Fibroblast of lung (primary cell): ENCODE data around the gene KIF6. TPM values are rescaled to one million over a fixed set of nuclear protein-coding genes. Genes with fewer than 3 reads are reported as not detected.

Experiments used
- DNase-seq, 2 donors: peaks; one replicate each; pipeline versions ENCODE4 v3.0.0 to v3.0.0-alpha.2; 2010; ENCODE audit warnings: low read depth in 2 of 2
- H2AFZ ChIP-seq: 2 replicates; pipeline ENCODE4 v1.5.1; 2012; ENCODE audit warnings: low read length, control low read depth, inconsistent platforms
- H3K27ac ChIP-seq: 2 replicates; pipeline ENCODE4 v1.5.1; 2011; ENCODE audit warnings: low read length, control low read depth; ENCODE audit not compliant: insufficient read depth
- H3K27me3 ChIP-seq: 2 replicates; pipeline ENCODE4 v1.5.1; 2011; ENCODE audit warnings: mild to moderate bottlenecking, low read length; ENCODE audit not compliant: control insufficient read depth, insufficient read depth
- H3K36me3 ChIP-seq: 2 replicates; pipeline ENCODE4 v1.5.1; 2011; ENCODE audit warnings: low read length; ENCODE audit not compliant: control insufficient read depth, insufficient read depth
- H3K4me1 ChIP-seq: 2 replicates; pipeline ENCODE4 v1.5.1; 2011; ENCODE audit warnings: low read length; ENCODE audit not compliant: control insufficient read depth, insufficient read depth; ENCODE audit errors: extremely low read depth
- H3K4me2 ChIP-seq: 2 replicates; pipeline ENCODE4 v1.5.1; 2011; ENCODE audit warnings: low read length, control low read depth; ENCODE audit not compliant: insufficient read depth; ENCODE audit errors: extremely low read depth
- H3K4me3 ChIP-seq, 4 experiments: fragments of 200-600 bp in 1 of 4; sonication (generic) in 1 of 4; replicated peaks in 1 of 4; 2 replicates each; pipeline ENCODE4 v1.5.1; 2011 to 2016; ENCODE audit warnings: low read length in 4 of 4, low read depth in 3 of 4, mild to moderate bottlenecking in 3 of 4, control low read depth in 2 of 4, inconsistent platforms in 1 of 4, mixed read lengths in 1 of 4; ENCODE audit not compliant: insufficient read depth in 1 of 4; ENCODE audit errors: control extremely low read depth in 1 of 4
- H3K79me2 ChIP-seq: 2 replicates; pipeline ENCODE4 v1.5.1; 2012; ENCODE audit warnings: mild to moderate bottlenecking, low read length, inconsistent platforms; ENCODE audit not compliant: control insufficient read depth, insufficient read depth
- H3K9ac ChIP-seq: 2 replicates; pipeline ENCODE4 v1.5.1; 2011; ENCODE audit warnings: mild to moderate bottlenecking, low read length, control low read depth; ENCODE audit not compliant: insufficient read depth
- H3K9me3 ChIP-seq: 2 replicates; pipeline ENCODE4 v1.5.1; 2012; ENCODE audit warnings: low read depth, low read length; ENCODE audit not compliant: control insufficient read depth, insufficient read depth
- H4K20me1 ChIP-seq: 2 replicates; pipeline ENCODE4 v1.5.1; 2011; ENCODE audit warnings: low read length; ENCODE audit not compliant: control insufficient read depth, insufficient read depth; ENCODE audit errors: extremely low read depth
- CTCF ChIP-seq, 2 donors: IDR thresholded peaks in 1 of 2; conservative IDR thresholded peaks in 1 of 2; 1 replicate in 1 of 2; 2 replicates in 1 of 2; pipeline ENCODE4 v1.5.1; 2011 to 2012; ENCODE audit warnings: low read length in 2 of 2, control low read depth in 1 of 2, inconsistent platforms in 1 of 2, low read depth in 1 of 2, mild to moderate bottlenecking in 1 of 2
- EZH2 ChIP-seq: IDR thresholded peaks from 2 replicates; pipeline ENCODE4 v1.5.1; 2012; ENCODE audit warnings: low read length, control low read depth, mild to moderate bottlenecking; ENCODE audit errors: missing control alignments
- polyA plus RNA-seq, 2 donors: library from polyadenylated mRNA; depleted of rRNA in 1 of 2; stranded (reverse) in 1 of 2; unstranded in 1 of 2; fragments of >200 nt; gene quantifications; 2 replicates each; pipeline ENCODE4 v1.2.1, GENCODE V29; 2011 to 2012; ENCODE audit warnings: missing spikeins in 1 of 2
- total RNA-seq: library from RNA; depleted of rRNA; stranded (reverse); fragments of >200 nt; gene quantifications from 2 replicates; pipeline ENCODE4 v1.2.1, GENCODE V29; 2014

KIF6 gene
- total and polyA plus RNA-seq, 2 donors (not counting 1 experiment from before 2014, with no cell fraction given), result 0.24 to 0.83 TPM

GRCh38 chr6:39304951-39305350 is 420.3 kb downstream of the KIF6 start:
- Histone ChIP-seq H3K9ac (no peak overlapping the region), H3K4me3 (no peak overlapping the region), H2AFZ (no peak overlapping the region), H3K79me2 (no peaks in the 10 kb centered on the region), H3K36me3 (no peaks in the 10 kb centered on the region), H3K9me3 (no peaks in the 10 kb centered on the region), H3K4me1 (no peaks in the 10 kb centered on the region), H4K20me1 (no peaks in the 10 kb centered on the region), H3K27ac (no peak overlapping the region), H3K4me2 (no peak overlapping the region), H3K27me3 (no peaks in the 10 kb centered on the region)
- DNase-seq, result no peak
- TF ChIP-seq CTCF (conservative IDR thresholded peaks at IDR 0.05 in 1 of 2, IDR thresholded peaks at IDR 0.05 in 1 of 2; ENCODE audit: low read depth in 1 of 2, low read length in 2 of 2) (no peak), EZH2 (no peak)

- no peaks in the 10 kb centered on the region for H3K79me2 ChIP-seq
- H3K9me3 ChIP-seq, result no peaks in the 10 kb centered on the region
- H3K4me3 ChIP-seq, result no peak overlapping the region
- H3K36me3 ChIP-seq, result no peaks in the 10 kb centered on the region
- H3K27ac ChIP-seq, result no peak overlapping the region
- H3K27me3 ChIP-seq, result no peaks in the 10 kb centered on the region
- no peaks in the 10 kb centered on the region for H3K4me1 ChIP-seq
- H3K4me2 ChIP-seq, result no peak overlapping the region
- H3K9ac ChIP-seq, result no peak overlapping the region
- TF ChIP-seq EZH2 (no peak), CTCF (conservative IDR thresholded peaks at IDR 0.05 in 1 of 2, IDR thresholded peaks at IDR 0.05 in 1 of 2; ENCODE audit: low read depth in 1 of 2, low read length in 2 of 2) (no peak)
- no peak overlapping the region for H2AFZ ChIP-seq
- no peaks in the 10 kb centered on the region for H4K20me1 ChIP-seq
- DNase-seq, result no peak
Observed at GRCh38 chr6:39303425-39304153, 421.6 kb downstream of the KIF6 start.

GRCh38 chr6:39302669-39303424 is 422.4 kb downstream of the KIF6 start:
- no peak for TF ChIP-seq EZH2
- TF ChIP-seq CTCF (conservative IDR thresholded peaks at IDR 0.05 in 1 of 2, IDR thresholded peaks at IDR 0.05 in 1 of 2; ENCODE audit: low read depth in 1 of 2, low read length in 2 of 2), result peak; percentile 78 to 83
- Histone ChIP-seq H3K4me3 (no peak overlapping the region), H3K36me3 (no peaks in the 10 kb centered on the region), H3K9me3 (no peaks in the 10 kb centered on the region), H3K27me3 (no peaks in the 10 kb centered on the region), H3K4me1 (no peaks in the 10 kb centered on the region), H3K27ac (no peak overlapping the region), H2AFZ (peak overlapping the region; percentile 67), H4K20me1 (no peaks in the 10 kb centered on the region), H3K9ac (no peak overlapping the region), H3K79me2 (no peaks in the 10 kb centered on the region), H3K4me2 (peak overlapping the region; percentile 59)
- peak; percentile 40 to 62 for DNase-seq
